Measurements from ENCODE around the gene RNASEH2A. TPM values are rescaled to one million over a fixed set of nuclear protein-coding genes. Genes with fewer than 3 reads are reported as not detected.

The RNASEH2A gene
- total and polyA plus RNA-seq, 2 of the 13 experiments (the other 11 are each of a cell fraction or from before 2014, with no cell fraction given) = 25.1 to 35.8 TPM

GRCh38 chr19:12792051-12792852 is 14.1 kb upstream of the RNASEH2A start (continued):
- peak; percentile 79 for TF ChIP-seq ZFP91 (CRISPR knock-in tag; IDR thresholded peaks at IDR 0.05; ENCODE audit: borderline replicate concordance)
- TF ChIP-seq THAP11 (CRISPR knock-in tag; IDR thresholded peaks at IDR 0.05) = peak; percentile 71
- TF ChIP-seq CREB3 (CRISPR knock-in tag; IDR thresholded peaks at IDR 0.05) = no peak
- no peak for TF ChIP-seq ZNF17 (CRISPR knock-in tag; IDR thresholded peaks at IDR 0.05)
- peak; percentile 41; the same call in 1 of the 2 replicates for TF ChIP-seq ZNF564 (CRISPR knock-in tag; IDR thresholded peaks at IDR 0.05)
- no peak for TF ChIP-seq ATRX (CRISPR knock-in tag; IDR thresholded peaks at IDR 0.05; ENCODE audit: borderline replicate concordance)
- TF ChIP-seq ZBTB3 (CRISPR knock-in tag; IDR thresholded peaks at IDR 0.05; ENCODE audit: borderline replicate concordance, low read depth) = no peak
- TF ChIP-seq HOXA7 (CRISPR knock-in tag; IDR thresholded peaks at IDR 0.05) = no peak
- peak; percentile 53; the same call in 1 of the 2 replicates for TF ChIP-seq BCL6 (CRISPR knock-in tag; IDR thresholded peaks at IDR 0.05)
- TF ChIP-seq HNF4A (CRISPR knock-in tag; IDR thresholded peaks at IDR 0.05) = peak; percentile 42; the same call in 1 of the 2 replicates
- TF ChIP-seq ZNF333 (CRISPR knock-in tag; IDR thresholded peaks at IDR 0.05; ENCODE audit: borderline replicate concordance) = peak; percentile 58; the same call in 1 of the 2 replicates
- peak; percentile 80; the same call in 1 of the 2 replicates for TF ChIP-seq ZNF878 (CRISPR knock-in tag; IDR thresholded peaks at IDR 0.05)
- TF ChIP-seq MYNN (CRISPR knock-in tag; IDR thresholded peaks at IDR 0.05; ENCODE audit: low read depth) = no peak
- no peak for TF ChIP-seq PPARG (CRISPR knock-in tag; conservative IDR thresholded peaks at IDR 0.05)
- TF ChIP-seq SKIL (CRISPR knock-in tag; IDR thresholded peaks at IDR 0.05; ENCODE audit: borderline replicate concordance) = 0 out of 2 replicates have a peak, but pooled peaks have one; percentile 18
- TF ChIP-seq ZNF251 (CRISPR knock-in tag; IDR thresholded peaks at IDR 0.05) = no peak
- no peak for TF ChIP-seq GLMP (CRISPR knock-in tag; IDR thresholded peaks at IDR 0.05; ENCODE audit: borderline replicate concordance)
- TF ChIP-seq DMTF1 (CRISPR knock-in tag; IDR thresholded peaks at IDR 0.05) = no peak
- peak; percentile 32; the same call in 1 of the 2 replicates for TF ChIP-seq NFKB2 (CRISPR knock-in tag; IDR thresholded peaks at IDR 0.05; ENCODE audit: borderline replicate concordance)
- no peak for TF ChIP-seq ZNF432 (CRISPR knock-in tag; IDR thresholded peaks at IDR 0.05; ENCODE audit: borderline replicate concordance)
- no peak for TF ChIP-seq ZNF629 (CRISPR knock-in tag; conservative IDR thresholded peaks at IDR 0.05)
